ENCODE results near the gene KIF5C. TPM values are rescaled to one million over a fixed set of nuclear protein-coding genes. Genes with fewer than 3 reads are reported as not detected.

KIF5C gene
- total RNA-seq, 4 donors from 2014 or later: 0.51 to 2.8 (median 2.0) TPM

DNA sequence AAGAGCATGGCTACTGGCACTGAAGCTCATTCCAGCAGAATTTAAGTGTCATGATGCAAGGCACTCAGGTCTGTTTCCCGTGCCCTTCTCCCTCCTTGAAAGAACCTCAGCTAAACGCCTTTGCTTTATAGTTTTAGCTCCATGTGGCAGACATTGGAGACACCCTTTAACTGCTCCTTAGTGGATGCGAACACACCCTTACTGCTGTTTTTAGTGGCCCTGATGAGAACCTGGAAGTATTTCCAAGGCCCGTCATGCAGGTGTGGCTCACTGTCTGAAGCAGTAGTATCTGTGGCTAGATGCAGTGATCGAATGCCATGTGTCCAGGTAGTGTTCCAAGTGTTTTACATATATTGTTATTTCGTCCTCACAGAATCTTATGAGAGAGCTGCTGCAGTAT is 28.3 kb downstream of the KIF5C start:
- DNase-seq (no peak), ATAC-seq (no peak)
- TF ChIP-seq POLR2A (IDR thresholded peaks at IDR 0.05): no peak
- TF ChIP-seq, protein P1, sequence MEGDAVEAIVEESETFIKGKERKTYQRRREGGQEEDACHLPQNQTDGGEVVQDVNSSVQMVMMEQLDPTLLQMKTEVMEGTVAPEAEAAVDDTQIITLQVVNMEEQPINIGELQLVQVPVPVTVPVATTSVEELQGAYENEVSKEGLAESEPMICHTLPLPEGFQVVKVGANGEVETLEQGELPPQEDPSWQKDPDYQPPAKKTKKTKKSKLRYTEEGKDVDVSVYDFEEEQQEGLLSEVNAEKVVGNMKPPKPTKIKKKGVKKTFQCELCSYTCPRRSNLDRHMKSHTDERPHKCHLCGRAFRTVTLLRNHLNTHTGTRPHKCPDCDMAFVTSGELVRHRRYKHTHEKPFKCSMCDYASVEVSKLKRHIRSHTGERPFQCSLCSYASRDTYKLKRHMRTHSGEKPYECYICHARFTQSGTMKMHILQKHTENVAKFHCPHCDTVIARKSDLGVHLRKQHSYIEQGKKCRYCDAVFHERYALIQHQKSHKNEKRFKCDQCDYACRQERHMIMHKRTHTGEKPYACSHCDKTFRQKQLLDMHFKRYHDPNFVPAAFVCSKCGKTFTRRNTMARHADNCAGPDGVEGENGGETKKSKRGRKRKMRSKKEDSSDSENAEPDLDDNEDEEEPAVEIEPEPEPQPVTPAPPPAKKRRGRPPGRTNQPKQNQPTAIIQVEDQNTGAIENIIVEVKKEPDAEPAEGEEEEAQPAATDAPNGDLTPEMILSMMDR (IDR thresholded peaks at IDR 0.05 in 4 of 5, conservative IDR thresholded peaks at IDR 0.05 in 1 of 5): no peak
- H3K4me1 ChIP-seq: no peaks in the 10 kb centered on the region
- H3K36me3 ChIP-seq: no peaks in the 10 kb centered on the region
- H3K9me3 ChIP-seq: no peaks in the 10 kb centered on the region
- intact Hi-C loops (cut with DNase I; ENCODE audit: low total_unique reads): no loop called here
- H3K4me3 ChIP-seq: no peak overlapping the region
- peaks cover 0 to under 1% (median 0%) of the 10 kb centered on the region in 3 donors for H3K27me3 ChIP-seq
- H3K27ac ChIP-seq: no peak overlapping the region
- in situ Hi-C loops (cut with MboI; ENCODE audit: low sequenced_read_pairs in 4 of 4): no loop called here

DNA sequence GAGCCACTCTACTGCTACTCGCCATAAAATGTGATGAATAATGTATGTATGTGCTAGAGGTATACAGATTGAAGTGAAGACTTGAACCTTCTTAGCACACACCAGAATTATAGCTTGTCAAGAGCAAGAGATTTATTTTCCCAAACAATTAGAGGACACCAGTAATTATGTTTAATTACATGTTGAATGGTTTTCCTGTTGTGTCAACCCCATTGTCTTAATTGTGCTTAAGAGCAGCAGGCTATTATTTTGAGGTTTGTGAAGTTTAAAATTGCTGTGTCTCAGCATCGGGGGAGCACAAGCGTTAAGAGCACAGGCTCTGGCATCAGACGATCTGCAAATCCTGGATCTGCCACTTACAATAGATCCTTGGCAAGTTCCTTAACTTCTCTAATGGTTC is 29.0 kb downstream of the KIF5C start:
- intact Hi-C loops (cut with DNase I; ENCODE audit: low total_unique reads): no loop called here
- DNase-seq: no peak
- Histone ChIP-seq H3K9me3 (no peaks in the 10 kb centered on the region), H3K27ac (no peak overlapping the region), H3K4me3 (no peak overlapping the region), H3K27me3 (no peaks in the 10 kb centered on the region), H3K36me3 (no peaks in the 10 kb centered on the region), H3K4me1 (no peaks in the 10 kb centered on the region)
- TF ChIP-seq, protein P1 (IDR thresholded peaks at IDR 0.05 in 4 of 5, conservative IDR thresholded peaks at IDR 0.05 in 1 of 5): no peak
- no peak for TF ChIP-seq POLR2A (IDR thresholded peaks at IDR 0.05)
- in situ Hi-C loops (cut with MboI; ENCODE audit: low sequenced_read_pairs in 4 of 4): no loop called here
- ATAC-seq: no peak

DNA sequence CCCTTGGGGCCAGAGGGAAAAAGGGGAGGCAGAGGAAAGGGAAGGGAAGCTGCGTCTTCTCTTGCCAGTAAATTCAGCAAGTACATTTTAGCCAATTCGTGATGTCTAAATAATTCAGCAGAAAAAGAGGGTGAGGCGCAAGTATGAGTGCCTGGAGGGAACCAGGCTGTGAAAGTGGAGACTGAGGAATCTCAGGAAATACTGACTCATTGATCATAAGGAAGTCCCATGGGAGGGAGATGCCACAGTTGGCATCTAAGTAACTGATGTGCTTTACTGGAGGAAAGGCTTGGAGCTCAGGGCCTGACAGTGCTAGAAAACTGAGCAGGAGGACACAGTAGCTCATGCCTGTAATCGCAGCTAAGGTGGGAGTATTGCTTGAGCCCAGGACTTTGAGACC is 31.1 kb downstream of the KIF5C start:
- in situ Hi-C loops (cut with MboI; ENCODE audit: low sequenced_read_pairs in 4 of 4): no loop called here
- H3K4me3 ChIP-seq: no peak overlapping the region
- no peak for TF ChIP-seq POLR2A (IDR thresholded peaks at IDR 0.05)
- TF ChIP-seq, protein P1 (IDR thresholded peaks at IDR 0.05 in 4 of 5, conservative IDR thresholded peaks at IDR 0.05 in 1 of 5): no peak
- no peaks in the 10 kb centered on the region for H3K36me3 ChIP-seq
- no peak overlapping the region for H3K27ac ChIP-seq
- H3K27me3 ChIP-seq: no peaks in the 10 kb centered on the region
- ATAC-seq: no peak
- no peaks in the 10 kb centered on the region for H3K9me3 ChIP-seq
- no peak for DNase-seq
- intact Hi-C loops (cut with DNase I; ENCODE audit: low total_unique reads): no loop called here
- no peaks in the 10 kb centered on the region for H3K4me1 ChIP-seq

DNA sequence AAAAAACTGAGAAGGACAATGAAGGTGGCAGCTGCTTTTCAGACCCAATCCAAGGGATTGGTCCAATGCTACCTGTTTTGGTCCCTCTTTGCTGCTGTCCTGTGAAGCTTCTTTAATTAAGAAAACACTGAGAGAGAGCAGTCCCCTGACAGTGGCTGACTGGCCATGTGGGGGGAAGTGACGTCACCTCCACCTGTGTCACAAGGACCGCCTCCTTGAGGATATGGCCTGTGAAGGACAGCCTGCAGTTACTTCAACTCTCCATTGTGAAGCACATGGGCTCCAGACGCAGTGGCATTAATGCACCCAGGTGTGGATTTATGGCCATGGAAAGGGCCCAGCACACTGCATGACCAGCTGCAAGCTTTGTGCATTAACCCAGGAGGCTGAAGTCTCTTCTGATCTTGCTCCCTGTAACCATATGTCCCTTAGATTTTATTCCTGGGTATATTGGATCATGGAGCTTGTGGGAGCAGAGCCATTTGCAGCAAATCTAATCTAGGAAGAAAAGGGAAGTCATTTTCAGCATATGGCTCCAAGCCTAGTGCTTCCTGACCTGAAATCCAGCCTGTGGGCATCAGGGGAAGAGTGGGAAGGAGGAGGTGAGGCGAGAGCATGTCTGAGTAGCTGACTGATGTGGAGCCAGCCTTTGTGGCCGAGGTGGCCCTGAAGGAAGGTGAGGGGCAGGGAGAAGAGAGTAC is 32.2 kb downstream of the KIF5C start:
- Histone ChIP-seq H3K9me3 (no peaks in the 10 kb centered on the region), H3K4me3 (no peak overlapping the region), H3K27me3 (no peaks in the 10 kb centered on the region), H3K27ac (no peak overlapping the region), H3K4me1 (no peaks in the 10 kb centered on the region), H3K36me3 (no peaks in the 10 kb centered on the region)
- no peak for DNase-seq
- intact Hi-C loops (cut with DNase I; ENCODE audit: low total_unique reads): no loop called here
- in situ Hi-C loops (cut with MboI; ENCODE audit: low sequenced_read_pairs in 4 of 4): no loop called here
- ATAC-seq: no peak
- no peak for TF ChIP-seq POLR2A (IDR thresholded peaks at IDR 0.05)
- TF ChIP-seq, protein P1 (IDR thresholded peaks at IDR 0.05 in 4 of 5, conservative IDR thresholded peaks at IDR 0.05 in 1 of 5): no peak

DNA sequence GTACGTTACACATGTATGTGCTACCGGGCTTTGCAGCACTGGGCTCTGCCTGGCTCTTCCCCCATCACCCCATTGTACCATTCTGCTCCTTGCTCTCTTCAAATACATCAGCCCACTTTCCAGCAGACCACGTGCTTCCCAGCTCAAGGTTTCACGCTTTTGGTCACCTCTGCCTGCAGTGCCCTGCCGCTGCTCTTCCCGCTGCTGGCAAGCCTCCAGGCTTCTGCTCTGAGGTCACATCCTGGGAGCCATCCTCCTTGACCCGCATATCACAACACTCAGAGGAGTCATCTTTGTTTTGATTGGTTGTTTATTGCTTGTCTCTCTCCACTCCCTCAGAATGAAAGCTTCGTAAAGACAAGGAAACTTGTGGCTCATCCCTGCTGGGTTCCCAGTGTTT is 34.1 kb downstream of the KIF5C start:
- H3K27me3 ChIP-seq: no peaks in the 10 kb centered on the region
- in situ Hi-C loops (cut with MboI; ENCODE audit: low sequenced_read_pairs in 4 of 4) (no loop called here), intact Hi-C loops (cut with DNase I; ENCODE audit: low total_unique reads) (no loop called here)
- ATAC-seq (no peak), DNase-seq (no peak)
- no peaks in the 10 kb centered on the region for H3K9me3 ChIP-seq
- H3K27ac ChIP-seq: no peak overlapping the region
- H3K4me1 ChIP-seq: no peaks in the 10 kb centered on the region
- TF ChIP-seq, protein P1 (IDR thresholded peaks at IDR 0.05 in 4 of 5, conservative IDR thresholded peaks at IDR 0.05 in 1 of 5): no peak
- TF ChIP-seq POLR2A (IDR thresholded peaks at IDR 0.05): no peak
- H3K36me3 ChIP-seq: no peaks in the 10 kb centered on the region
- no peak overlapping the region for H3K4me3 ChIP-seq

All from gastrocnemius medialis (tissue), 4 donors.